DND-41 (cell line): ENCODE measurements around the gene ACSL4.

ENCODE experiments used
- ATAC-seq: fragments of 200-7000 bp; cut with Tn5 transposase; 3 replicates; pipeline ENCODE4 v1.9.1; 2021; ENCODE audit warnings: low read depth; ENCODE audit not compliant: insufficient read depth
- DNase-seq: peaks from one replicate; pipeline ENCODE4 v3.0.0-alpha.2; 2020
- H2AFZ ChIP-seq: 2 replicates; pipeline ENCODE4 v1.6.0; 2012; ENCODE audit warnings: low read depth, low read length
- H3K27ac ChIP-seq: 2 replicates; pipeline ENCODE4 v1.5.1; 2012; ENCODE audit warnings: low read length, inconsistent platforms
- H3K27me3 ChIP-seq: fragments of 200-600 bp; sonication (generic); 2 replicates; pipeline ENCODE4 v1.6.0; 2012; ENCODE audit warnings: low read length, mild to moderate bottlenecking, inconsistent platforms; ENCODE audit not compliant: insufficient read depth, poor library complexity
- H3K36me3 ChIP-seq: 2 replicates; pipeline ENCODE4 v1.5.1; 2012; ENCODE audit warnings: low read length, inconsistent platforms; ENCODE audit not compliant: insufficient read depth
- H3K4me1 ChIP-seq: 2 replicates; pipeline ENCODE4 v1.5.1; 2012; ENCODE audit warnings: mild to moderate bottlenecking, low read length; ENCODE audit not compliant: insufficient read depth
- H3K4me2 ChIP-seq: 2 replicates; pipeline ENCODE4 v1.6.0; 2012; ENCODE audit warnings: mild to moderate bottlenecking, moderate library complexity, low read length, inconsistent platforms; ENCODE audit not compliant: insufficient read depth
- H3K4me3 ChIP-seq, 2 experiments: fragments of 200-600 bp in 1 of 2; shearing (Covaris generic) in 1 of 2; 2 replicates each; pipeline ENCODE4 v1.5.1; 2012 to 2016; ENCODE audit warnings: inconsistent platforms in 2 of 2, low read length in 2 of 2, mild to moderate bottlenecking in 2 of 2, low read depth in 1 of 2, moderate library complexity in 1 of 2
- H3K79me2 ChIP-seq: 2 replicates; pipeline ENCODE4 v1.6.0; 2012; ENCODE audit warnings: low read length, inconsistent platforms; ENCODE audit not compliant: insufficient read depth
- H3K9ac ChIP-seq: 2 replicates; pipeline ENCODE4 v1.6.0; 2012; ENCODE audit warnings: low read depth, mild to moderate bottlenecking, inconsistent platforms, low read length, moderate library complexity
- H3K9me3 ChIP-seq: 2 replicates; pipeline ENCODE4 v1.5.1; 2012; ENCODE audit warnings: low read length, moderate library complexity, mild to moderate bottlenecking, inconsistent platforms; ENCODE audit not compliant: insufficient read depth, severe bottlenecking
- H4K20me1 ChIP-seq: 2 replicates; pipeline ENCODE4 v1.6.0; 2012; ENCODE audit warnings: low read length; ENCODE audit not compliant: insufficient read depth
- EZH2 ChIP-seq: IDR thresholded peaks from 3 replicates; pipeline ENCODE4 v1.6.1; 2012; ENCODE audit warnings: borderline replicate concordance, low read depth, mild to moderate bottlenecking, moderate library complexity, low read length, inconsistent platforms; ENCODE audit not compliant: severe bottlenecking
- TF ChIP-seq, protein P1 (sequence below): IDR thresholded peaks from 2 replicates; pipeline ENCODE4 v1.5.1; 2012; ENCODE audit warnings: borderline replicate concordance, low read length, moderate library complexity, mild to moderate bottlenecking; ENCODE audit not compliant: poor library complexity, severe bottlenecking; ENCODE audit errors: extremely low read depth

ACSL4 gene

GRCh38 chrX:109684136-109684535 is 48.9 kb downstream of the ACSL4 start:
- ATAC-seq: no peak

GRCh38 chrX:109681475-109682081 is 51.5 kb downstream of the ACSL4 start:
- no peak overlapping the region for H2AFZ ChIP-seq
- no peaks in the 10 kb centered on the region for H3K9me3 ChIP-seq
- TF ChIP-seq, protein P1, sequence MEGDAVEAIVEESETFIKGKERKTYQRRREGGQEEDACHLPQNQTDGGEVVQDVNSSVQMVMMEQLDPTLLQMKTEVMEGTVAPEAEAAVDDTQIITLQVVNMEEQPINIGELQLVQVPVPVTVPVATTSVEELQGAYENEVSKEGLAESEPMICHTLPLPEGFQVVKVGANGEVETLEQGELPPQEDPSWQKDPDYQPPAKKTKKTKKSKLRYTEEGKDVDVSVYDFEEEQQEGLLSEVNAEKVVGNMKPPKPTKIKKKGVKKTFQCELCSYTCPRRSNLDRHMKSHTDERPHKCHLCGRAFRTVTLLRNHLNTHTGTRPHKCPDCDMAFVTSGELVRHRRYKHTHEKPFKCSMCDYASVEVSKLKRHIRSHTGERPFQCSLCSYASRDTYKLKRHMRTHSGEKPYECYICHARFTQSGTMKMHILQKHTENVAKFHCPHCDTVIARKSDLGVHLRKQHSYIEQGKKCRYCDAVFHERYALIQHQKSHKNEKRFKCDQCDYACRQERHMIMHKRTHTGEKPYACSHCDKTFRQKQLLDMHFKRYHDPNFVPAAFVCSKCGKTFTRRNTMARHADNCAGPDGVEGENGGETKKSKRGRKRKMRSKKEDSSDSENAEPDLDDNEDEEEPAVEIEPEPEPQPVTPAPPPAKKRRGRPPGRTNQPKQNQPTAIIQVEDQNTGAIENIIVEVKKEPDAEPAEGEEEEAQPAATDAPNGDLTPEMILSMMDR: no peak
- no peak for TF ChIP-seq EZH2
- H3K27me3 ChIP-seq: no peaks in the 10 kb centered on the region
- no peak overlapping the region for H3K9ac ChIP-seq
- no peak for DNase-seq
- no peak overlapping the region for H3K27ac ChIP-seq
- ATAC-seq: no peak
- H3K4me1 ChIP-seq: no peaks in the 10 kb centered on the region
- H3K36me3 ChIP-seq: peaks cover 35% of the 10 kb centered on the region
- H3K4me2 ChIP-seq: no peak overlapping the region
- H3K79me2 ChIP-seq: peaks cover 12% of the 10 kb centered on the region; the same call in 1 of the 2 replicates
- no peaks in the 10 kb centered on the region for H4K20me1 ChIP-seq
- H3K4me3 ChIP-seq: no peak overlapping the region

More at GRCh38 chrX:109684136-109684535, 48.9 kb downstream of the ACSL4 start:
- TF ChIP-seq, protein P1: no peak
- no peak for TF ChIP-seq EZH2
- H3K79me2 ChIP-seq: peaks cover 24% of the 10 kb centered on the region
- no peak overlapping the region for H3K4me3 ChIP-seq
- no peaks in the 10 kb centered on the region for H3K4me1 ChIP-seq
- no peak overlapping the region for H2AFZ ChIP-seq
- H3K9me3 ChIP-seq: no peaks in the 10 kb centered on the region
- peaks cover 25% of the 10 kb centered on the region for H3K36me3 ChIP-seq
- no peak overlapping the region for H3K9ac ChIP-seq
- no peak for DNase-seq
- 0 out of 2 replicates have a peak, but pooled peaks cover 3% of the 10 kb centered on the region for H4K20me1 ChIP-seq
- no peak overlapping the region for H3K4me2 ChIP-seq
- no peaks in the 10 kb centered on the region for H3K27me3 ChIP-seq
- H3K27ac ChIP-seq: no peak overlapping the region

- H3K9ac ChIP-seq: no peak overlapping the region
These were observed 53.2 kb downstream of the ACSL4 start for GRCh38 chrX:109679820-109680219.

More at GRCh38 chrX:109679820-109680219, 53.2 kb downstream of the ACSL4 start:
- peaks cover 50% of the 10 kb centered on the region for H3K36me3 ChIP-seq
- H3K79me2 ChIP-seq: peaks cover 4% of the 10 kb centered on the region; the same call in 1 of the 2 replicates
- TF ChIP-seq, protein P1: no peak
- no peak for TF ChIP-seq EZH2
- no peaks in the 10 kb centered on the region for H3K9me3 ChIP-seq
- no peak overlapping the region for H3K27ac ChIP-seq
- no peaks in the 10 kb centered on the region for H3K4me1 ChIP-seq
- H3K27me3 ChIP-seq: no peaks in the 10 kb centered on the region
- H3K4me3 ChIP-seq: no peak overlapping the region
- DNase-seq: no peak
- no peak overlapping the region for H2AFZ ChIP-seq
- ATAC-seq: no peak
- no peaks in the 10 kb centered on the region for H4K20me1 ChIP-seq
- no peak overlapping the region for H3K4me2 ChIP-seq
